Upper lobe of left lung (tissue), 6 donors: ENCODE data around the gene IYD. TPM values are rescaled to one million over a fixed set of nuclear protein-coding genes. Genes with fewer than 3 reads are reported as not detected.

Experiments used
- ATAC-seq, 2 donors: fragments of 200-7000 bp; cut with Tn5 transposase; one replicate each; pipeline ENCODE4 v1.9.1; 2022; ENCODE audit warnings: mild to moderate bottlenecking in 2 of 2, moderate library complexity in 2 of 2; ENCODE audit not compliant: low FRiP score in 2 of 2
- DNase-seq, 2 donors: peaks; one replicate each; pipeline ENCODE4 v3.0.0-alpha.2; 2019 to 2020
- H3K27ac ChIP-seq, 4 donors: fragments of 200-600 bp; sonication (generic); one replicate each; pipeline ENCODE4 v1.5.1; 2016 to 2019
- H3K27me3 ChIP-seq, 4 donors: fragments of 200-600 bp; sonication (generic); one replicate each; pipeline ENCODE4 v1.5.1; 2017 to 2019
- H3K36me3 ChIP-seq, 4 donors: fragments of 200-600 bp; sonication (generic); one replicate each; pipeline ENCODE4 v1.5.1; 2016 to 2019
- H3K4me1 ChIP-seq, 4 donors: fragments of 200-600 bp; sonication (generic); one replicate each; pipeline ENCODE4 v1.5.1; 2018 to 2019
- H3K4me3 ChIP-seq, 4 donors: fragments of 200-600 bp; sonication (generic); one replicate each; pipeline ENCODE4 v1.5.1; 2017 to 2019; ENCODE audit warnings: mild to moderate bottlenecking in 2 of 4, moderate library complexity in 1 of 4
- H3K9me3 ChIP-seq, 4 donors: fragments of 200-600 bp; sonication (generic); one replicate each; pipeline ENCODE4 v1.5.1; 2018 to 2019
- EP300 ChIP-seq, 4 donors: sonication (generic); formaldehyde crosslinking; IDR thresholded peaks; one replicate each; pipeline ENCODE4 v1.5.1; 2017; ENCODE audit warnings: antibody characterized with exemption in 4 of 4, control low read depth in 2 of 4
- POLR2A ChIP-seq, 4 donors: fragments of 450-650 bp; IDR thresholded peaks; one replicate each; pipeline ENCODE4 v1.5.1; 2016 to 2017; ENCODE audit warnings: antibody characterized with exemption in 4 of 4, mild to moderate bottlenecking in 2 of 4
- POLR2AphosphoS5 ChIP-seq, 2 donors: sonication (generic); formaldehyde crosslinking; IDR thresholded peaks; one replicate each; pipeline ENCODE4 v1.5.1; 2017; ENCODE audit warnings: antibody characterized with exemption in 2 of 2
- WGBS, 2 donors: methylation state at CpG; one replicate each; pipeline ENCODE4 v1.1.5; 2017 to 2018; 5-methylcytosine and 5-hydroxymethylcytosine counted together
- total RNA-seq, 6 donors: library from RNA; depleted of rRNA in 4 of 6; stranded (reverse); fragments of >200 nt in 4 of 6; gene quantifications; one replicate each; pipeline versions ENCODE4 v1.1.0 to v1.2.1, GENCODE V29; 2016 to 2021
- TF ChIP-seq, protein P1 (sequence below), 6 experiments: fragments of 450-650 bp in 4 of 6; fragments of 200-600 bp in 2 of 6; sonication (generic) in 2 of 6; IDR thresholded peaks; one replicate each; pipeline ENCODE4 v1.5.1; 2016 to 2019; ENCODE audit warnings: antibody characterized with exemption in 6 of 6
- donor health status: DM: no; HTN: no; CAD: no; lungs with moderate emphysema.
- donor health status: DM: no; HTN: yes; CAD: no; lungs with severe emphysema.

IYD gene, protein sequence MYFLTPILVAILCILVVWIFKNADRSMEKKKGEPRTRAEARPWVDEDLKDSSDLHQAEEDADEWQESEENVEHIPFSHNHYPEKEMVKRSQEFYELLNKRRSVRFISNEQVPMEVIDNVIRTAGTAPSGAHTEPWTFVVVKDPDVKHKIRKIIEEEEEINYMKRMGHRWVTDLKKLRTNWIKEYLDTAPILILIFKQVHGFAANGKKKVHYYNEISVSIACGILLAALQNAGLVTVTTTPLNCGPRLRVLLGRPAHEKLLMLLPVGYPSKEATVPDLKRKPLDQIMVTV
- total RNA-seq, result 1 to 10 TPM in 4 of 6 donors, under 1 TPM in 2; under 0.01 to 3.2 (median 1.7) TPM

DNA sequence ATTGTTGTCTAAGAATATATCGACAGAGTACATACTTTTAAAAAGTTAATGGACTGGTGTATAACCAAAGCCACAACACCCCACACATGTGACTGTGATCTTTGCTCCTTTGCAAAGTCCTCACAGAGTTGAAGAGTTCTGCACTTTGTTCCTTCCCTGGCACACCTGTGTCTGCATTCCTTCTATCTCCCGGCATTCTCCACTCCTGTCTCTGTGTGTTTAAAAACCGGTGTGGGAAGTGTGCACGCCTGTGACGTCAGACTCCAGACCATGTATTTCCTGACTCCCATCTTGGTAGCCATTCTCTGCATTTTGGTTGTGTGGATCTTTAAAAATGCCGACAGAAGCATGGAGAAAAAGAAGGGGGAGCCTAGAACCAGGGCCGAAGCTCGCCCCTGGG lies at the start of gene IYD:
Gene IYD (plus strand): TSS at position 251 of the 400 bp plus-strand sequence. CDS start 20 bp downstream, at position 271.
- Histone ChIP-seq H3K27ac (no peak within 1 kb of the TSS), H3K9me3 (no peaks in the 10 kb centered on the region), H3K36me3 (no peaks in the 10 kb centered on the region), H3K4me1 (no peaks in the 10 kb centered on the region), H3K27me3 (no peaks in the 10 kb centered on the region), H3K4me3 (no peak within 1 kb of the TSS)
- TF ChIP-seq POLR2A (IDR thresholded peaks at IDR 0.05), result no peak
- 70 to 72% methylated on average over 8 of the region's 8 CpGs for WGBS, 2 donors
- DNase-seq, result peak in 1 of 2 donors; percentile 39
- ATAC-seq, result peak in 1 of 2 donors; percentile 59

DNA sequence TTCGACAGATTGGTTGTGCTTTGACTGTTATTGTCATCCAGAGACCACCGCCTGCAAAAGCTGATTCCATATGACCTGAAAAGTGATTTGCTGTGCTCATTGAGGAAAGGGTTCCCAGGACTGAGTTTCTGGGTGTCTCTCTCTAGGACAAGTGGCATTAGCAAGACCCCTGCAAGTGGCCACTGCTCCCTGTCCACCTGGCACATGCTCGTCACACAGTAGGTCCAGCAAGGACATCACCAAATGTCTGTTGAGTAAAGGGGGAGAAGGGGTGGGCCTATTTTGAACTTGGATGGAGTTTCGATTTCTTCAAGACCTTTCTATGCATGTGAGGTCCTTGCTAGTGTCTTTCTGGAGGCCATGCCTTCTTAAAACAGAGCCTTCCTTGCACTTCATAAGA lies 48.9 kb upstream of the IYD start:
- TF ChIP-seq POLR2A (IDR thresholded peaks at IDR 0.05) (no peak), EP300 (IDR thresholded peaks at IDR 0.05) (no peak), POLR2AphosphoS5 (IDR thresholded peaks at IDR 0.05) (no peak)
- TF ChIP-seq, protein P1, sequence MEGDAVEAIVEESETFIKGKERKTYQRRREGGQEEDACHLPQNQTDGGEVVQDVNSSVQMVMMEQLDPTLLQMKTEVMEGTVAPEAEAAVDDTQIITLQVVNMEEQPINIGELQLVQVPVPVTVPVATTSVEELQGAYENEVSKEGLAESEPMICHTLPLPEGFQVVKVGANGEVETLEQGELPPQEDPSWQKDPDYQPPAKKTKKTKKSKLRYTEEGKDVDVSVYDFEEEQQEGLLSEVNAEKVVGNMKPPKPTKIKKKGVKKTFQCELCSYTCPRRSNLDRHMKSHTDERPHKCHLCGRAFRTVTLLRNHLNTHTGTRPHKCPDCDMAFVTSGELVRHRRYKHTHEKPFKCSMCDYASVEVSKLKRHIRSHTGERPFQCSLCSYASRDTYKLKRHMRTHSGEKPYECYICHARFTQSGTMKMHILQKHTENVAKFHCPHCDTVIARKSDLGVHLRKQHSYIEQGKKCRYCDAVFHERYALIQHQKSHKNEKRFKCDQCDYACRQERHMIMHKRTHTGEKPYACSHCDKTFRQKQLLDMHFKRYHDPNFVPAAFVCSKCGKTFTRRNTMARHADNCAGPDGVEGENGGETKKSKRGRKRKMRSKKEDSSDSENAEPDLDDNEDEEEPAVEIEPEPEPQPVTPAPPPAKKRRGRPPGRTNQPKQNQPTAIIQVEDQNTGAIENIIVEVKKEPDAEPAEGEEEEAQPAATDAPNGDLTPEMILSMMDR (IDR thresholded peaks at IDR 0.05), result no peak
- Histone ChIP-seq H3K27me3 (no peaks in the 10 kb centered on the region), H3K27ac (no peak overlapping the region), H3K36me3 (no peaks in the 10 kb centered on the region), H3K9me3 (no peaks in the 10 kb centered on the region), H3K4me1 (peaks cover 12 to 23% (median 15%) of the 10 kb centered on the region in 4 donors), H3K4me3 (no peak overlapping the region)
- no peak for ATAC-seq
- 88 to 100% methylated on average over 4 of the region's 4 CpGs for WGBS, 2 donors
- no peak for DNase-seq

DNA sequence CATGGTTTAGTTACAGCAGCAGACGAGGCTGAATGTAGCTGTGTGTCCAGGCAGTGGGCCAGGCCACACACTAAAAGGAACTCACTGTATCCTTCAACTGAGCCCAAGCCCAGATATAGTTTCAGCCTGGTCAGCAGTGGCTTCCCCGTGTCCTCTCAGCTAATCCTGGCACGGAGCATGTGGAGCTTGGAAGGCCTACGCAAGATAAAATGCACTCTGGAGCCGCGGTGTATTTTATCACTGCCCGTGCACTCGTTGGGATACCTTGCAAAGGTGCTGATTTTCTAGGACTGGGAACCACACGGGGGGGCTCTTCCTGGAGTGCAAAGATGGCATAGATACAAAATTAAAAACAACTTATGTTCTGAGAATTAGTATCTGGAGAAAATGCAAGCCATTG lies 48.4 kb upstream of the IYD start:
- DNase-seq, result no peak
- H3K4me1 ChIP-seq, result peaks cover 13 to 25% (median 18%) of the 10 kb centered on the region in 4 donors
- no peaks in the 10 kb centered on the region for H3K9me3 ChIP-seq
- TF ChIP-seq POLR2AphosphoS5 (IDR thresholded peaks at IDR 0.05), result no peak
- TF ChIP-seq POLR2A (IDR thresholded peaks at IDR 0.05), result no peak
- TF ChIP-seq, protein P1 (IDR thresholded peaks at IDR 0.05), result no peak
- TF ChIP-seq EP300 (IDR thresholded peaks at IDR 0.05), result no peak
- no peaks in the 10 kb centered on the region for H3K27me3 ChIP-seq
- no peaks in the 10 kb centered on the region for H3K36me3 ChIP-seq
- H3K4me3 ChIP-seq, result no peak overlapping the region
- ATAC-seq, result peak in 1 of 2 donors; percentile 50
- WGBS, 2 donors, result 61 to 66% methylated on average over 9 of the region's 9 CpGs
- H3K27ac ChIP-seq, result no peak overlapping the region

DNA sequence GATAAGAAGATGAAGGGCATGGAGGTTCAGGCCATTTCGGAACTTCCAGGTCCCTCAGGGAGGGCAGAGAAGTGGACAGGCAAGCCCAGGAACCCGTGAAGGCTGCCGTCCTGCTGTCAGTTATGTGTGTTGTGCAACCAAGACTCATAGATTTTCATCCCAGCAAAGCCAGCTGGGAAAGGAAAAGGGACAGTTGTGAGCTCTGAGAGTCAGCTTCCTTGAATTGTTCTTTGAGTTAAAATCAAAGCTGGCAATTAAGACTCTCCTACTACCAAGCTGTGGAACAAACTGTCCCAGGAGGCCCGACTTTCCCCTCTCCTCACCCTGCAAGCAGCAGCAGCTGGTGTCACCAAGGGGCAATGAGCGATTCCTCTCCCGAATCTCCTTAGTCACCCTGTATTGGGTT lies 46.3 kb upstream of the IYD start:
- H3K4me1 ChIP-seq, result peaks cover 13 to 25% (median 18%) of the 10 kb centered on the region in 4 donors
- DNase-seq, result no peak
- WGBS, 2 donors, result 35 to 72% methylated on average over 6 of the region's 6 CpGs
- TF ChIP-seq POLR2AphosphoS5 (IDR thresholded peaks at IDR 0.05), result peak in 1 of 2 donors; percentile 48
- peak in 1 of 4 donors; percentile 41 for TF ChIP-seq EP300 (IDR thresholded peaks at IDR 0.05)
- no peak for TF ChIP-seq POLR2A (IDR thresholded peaks at IDR 0.05)
- TF ChIP-seq, protein P1 (IDR thresholded peaks at IDR 0.05), result no peak
- H3K4me3 ChIP-seq, result no peak overlapping the region
- H3K27me3 ChIP-seq, result no peaks in the 10 kb centered on the region
- no peaks in the 10 kb centered on the region for H3K9me3 ChIP-seq
- no peaks in the 10 kb centered on the region for H3K36me3 ChIP-seq
- ATAC-seq, result peak in 1 of 2 donors; percentile 41
- peak overlapping the region; percentile 43 to 81 (median 62) for H3K27ac ChIP-seq

DNA sequence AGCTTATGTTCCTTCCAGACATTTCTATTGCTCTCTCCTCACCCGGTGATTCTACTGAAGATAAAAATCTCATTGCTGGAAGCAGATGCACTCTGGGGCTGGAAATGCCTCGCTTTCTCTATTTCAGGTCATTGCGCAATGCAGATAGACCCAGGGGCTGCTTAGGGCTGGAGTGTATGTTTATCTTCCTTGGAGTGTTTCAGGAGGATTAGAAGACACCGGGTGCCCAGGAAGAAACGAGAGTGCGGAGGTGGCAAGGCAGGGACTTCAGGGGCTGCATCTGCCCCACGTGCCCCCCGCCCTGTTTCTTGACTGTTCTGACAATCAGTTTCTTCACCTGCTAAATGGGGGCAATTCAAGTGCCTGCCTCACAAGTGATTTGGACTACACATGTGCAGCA lies 45.6 kb upstream of the IYD start:
- WGBS, 2 donors, result 61 to 65% methylated on average over 8 of the region's 8 CpGs
- Histone ChIP-seq H3K9me3 (no peaks in the 10 kb centered on the region), H3K27me3 (no peaks in the 10 kb centered on the region), H3K4me3 (no peak overlapping the region), H3K36me3 (no peaks in the 10 kb centered on the region), H3K27ac (peak overlapping the region in 3 of 4 donors; percentile 8 to 74 (median 52)), H3K4me1 (peaks cover 13 to 25% (median 18%) of the 10 kb centered on the region in 4 donors)
- ATAC-seq (no peak), DNase-seq (no peak)
- TF ChIP-seq, protein P1 (IDR thresholded peaks at IDR 0.05), result no peak
- TF ChIP-seq EP300 (IDR thresholded peaks at IDR 0.05) (no peak), POLR2AphosphoS5 (IDR thresholded peaks at IDR 0.05) (no peak)
